Activated CD8-positive, alpha-beta T cell treated with anti-CD3 and anti-CD28 coated beads for 36 hours (primary cell): Measurements from ENCODE around the gene ZFHX3. TPM values are rescaled to one million over a fixed set of nuclear protein-coding genes. Genes with fewer than 3 reads are reported as not detected.
A peak's percentile ranks its signal among the peaks of the same experiment; 100 is the strongest.

Experiments
- ATAC-seq: fragments of 200-7000 bp; cut with Tn5 transposase; one replicate; pipeline ENCODE4 v1.10.0; 2021; ENCODE audit warnings: mild to moderate bottlenecking, moderate library complexity
- CTCF ChIA-PET: fragments of 350-600 bp; sonication (Branson Sonifier 250); formaldehyde crosslinking; loops from one replicate; lab custom pipeline; 2021; ENCODE audit warnings: antibody characterized with exemption; lab: Charles Lee
- POLR2A ChIA-PET: fragments of 350-600 bp; sonication (Branson Sonifier 250); formaldehyde crosslinking; loops from one replicate; lab custom pipeline; 2021; ENCODE audit warnings: antibody characterized with exemption; lab: Charles Lee
- DNase-seq: peaks from one replicate; pipeline ENCODE4 v3.0.0-alpha.2; 2020
- H3K27ac Mint-ChIP-seq: one replicate; pipeline ENCODE4 v1.8.0; 2021; ENCODE audit warnings: mild to moderate bottlenecking, mixed read lengths
- H3K27me3 Mint-ChIP-seq: one replicate; pipeline ENCODE4 v1.8.0; 2021; ENCODE audit warnings: mixed read lengths
- H3K36me3 Mint-ChIP-seq: one replicate; pipeline ENCODE4 v1.8.0; 2021; ENCODE audit warnings: low read depth, mixed read lengths
- H3K4me1 Mint-ChIP-seq: one replicate; pipeline ENCODE4 v1.8.0; 2021; ENCODE audit warnings: low read depth, mixed read lengths
- H3K4me3 Mint-ChIP-seq: one replicate; pipeline ENCODE4 v1.8.0; 2021; ENCODE audit warnings: mild to moderate bottlenecking, moderate library complexity, mixed read lengths
- H3K9me3 Mint-ChIP-seq: one replicate; pipeline ENCODE4 v1.8.0; 2021; ENCODE audit warnings: mixed read lengths
- intact Hi-C: fragments of 100-400 bp; cut with micrococcal nuclease; formaldehyde crosslinking; loops from one replicate; pipeline ENCODE4 v1.10.0; 2022
- total RNA-seq, 2 experiments: library from RNA; stranded (reverse); gene quantifications; one replicate each; pipeline ENCODE4 v1.2.3, GENCODE V29; 2021
- TF ChIP-seq, protein P1 (sequence below): fragments of 200-600 bp; IDR thresholded peaks from one replicate; pipeline ENCODE4 v1.8.0; 2022; ENCODE audit warnings: antibody characterized with exemption, mild to moderate bottlenecking

The ZFHX3 gene
- total RNA-seq, 2 experiments from 2014 or later, result 0.16 to 0.25 TPM

DNA sequence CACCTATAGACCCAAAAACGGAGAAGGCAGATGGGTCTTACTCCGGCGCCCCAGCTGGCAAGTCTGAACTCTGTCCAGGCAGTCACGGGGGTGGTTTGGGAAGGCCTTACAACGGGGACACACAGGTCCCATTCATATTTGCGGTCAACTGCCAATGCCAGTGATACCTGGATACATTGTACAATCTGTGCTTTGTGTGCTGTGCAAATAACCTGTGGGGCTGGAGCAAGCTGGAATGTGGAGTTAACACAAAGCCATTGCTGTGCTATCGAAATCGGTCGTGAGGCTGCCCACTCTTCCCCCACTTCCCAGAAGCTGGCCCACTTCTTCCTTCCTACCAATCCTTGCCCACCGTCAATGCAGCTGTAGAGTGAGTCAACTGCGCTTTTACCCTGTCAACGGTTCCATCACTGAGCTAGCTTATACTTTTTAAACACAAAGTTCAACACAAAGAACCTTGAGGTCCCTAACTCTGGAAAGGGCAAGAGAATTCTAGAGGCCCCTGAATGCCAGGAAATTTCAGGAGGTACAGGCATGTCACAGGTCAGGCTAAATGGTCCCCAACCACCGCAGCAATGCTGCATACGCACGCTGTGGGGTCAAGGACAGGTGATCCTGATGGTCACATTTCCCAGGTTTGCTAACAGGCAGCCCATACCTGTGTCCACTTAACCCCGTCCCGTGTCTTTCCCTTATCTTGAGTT lies 122.8 kb downstream of the ZFHX3 start:
- CTCF ChIA-PET, result no interaction called here
- intact Hi-C loops, result no loop called here
- peaks cover 4% of the 10 kb centered on the region for H3K27me3 Mint-ChIP-seq

DNA sequence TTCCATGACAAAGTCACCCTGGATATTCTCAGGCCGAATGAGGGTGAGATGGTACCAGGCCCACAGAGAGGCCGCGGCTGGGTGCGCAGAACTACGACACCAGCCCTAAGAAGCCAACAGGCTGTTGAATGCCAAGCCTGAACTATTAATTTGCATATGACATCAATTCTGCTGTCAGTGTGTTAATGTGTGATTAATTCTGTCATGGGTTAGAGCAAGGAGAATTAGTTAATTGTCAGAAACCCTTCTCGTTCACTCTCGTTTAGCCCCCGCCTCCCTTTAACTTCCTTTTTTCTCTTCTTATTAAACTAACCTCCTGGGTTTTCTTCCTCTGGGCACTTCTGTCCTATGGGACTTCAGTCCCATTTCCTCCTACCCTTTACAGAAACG lies 123.4 kb downstream of the ZFHX3 start:
- H3K27me3 Mint-ChIP-seq, result peaks cover 4% of the 10 kb centered on the region
- no peaks in the 10 kb centered on the region for H3K9me3 Mint-ChIP-seq
- ChIA-PET CTCF (no interaction called here), POLR2A (no interaction called here)
- H3K4me3 Mint-ChIP-seq, result no peak overlapping the region
- TF ChIP-seq, protein P1, sequence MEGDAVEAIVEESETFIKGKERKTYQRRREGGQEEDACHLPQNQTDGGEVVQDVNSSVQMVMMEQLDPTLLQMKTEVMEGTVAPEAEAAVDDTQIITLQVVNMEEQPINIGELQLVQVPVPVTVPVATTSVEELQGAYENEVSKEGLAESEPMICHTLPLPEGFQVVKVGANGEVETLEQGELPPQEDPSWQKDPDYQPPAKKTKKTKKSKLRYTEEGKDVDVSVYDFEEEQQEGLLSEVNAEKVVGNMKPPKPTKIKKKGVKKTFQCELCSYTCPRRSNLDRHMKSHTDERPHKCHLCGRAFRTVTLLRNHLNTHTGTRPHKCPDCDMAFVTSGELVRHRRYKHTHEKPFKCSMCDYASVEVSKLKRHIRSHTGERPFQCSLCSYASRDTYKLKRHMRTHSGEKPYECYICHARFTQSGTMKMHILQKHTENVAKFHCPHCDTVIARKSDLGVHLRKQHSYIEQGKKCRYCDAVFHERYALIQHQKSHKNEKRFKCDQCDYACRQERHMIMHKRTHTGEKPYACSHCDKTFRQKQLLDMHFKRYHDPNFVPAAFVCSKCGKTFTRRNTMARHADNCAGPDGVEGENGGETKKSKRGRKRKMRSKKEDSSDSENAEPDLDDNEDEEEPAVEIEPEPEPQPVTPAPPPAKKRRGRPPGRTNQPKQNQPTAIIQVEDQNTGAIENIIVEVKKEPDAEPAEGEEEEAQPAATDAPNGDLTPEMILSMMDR, result no peak
- ATAC-seq, result no peak
- intact Hi-C loops, result no loop called here
- H3K4me1 Mint-ChIP-seq, result peaks cover 13% of the 10 kb centered on the region
- DNase-seq, result no peak
- H3K27ac Mint-ChIP-seq, result no peak overlapping the region
- H3K36me3 Mint-ChIP-seq, result peaks cover 1% of the 10 kb centered on the region

More for the DNA sequence above, 122.8 kb downstream of the ZFHX3 start:
- ATAC-seq (no peak), DNase-seq (no peak)
- Mint-ChIP-seq H3K9me3 (no peaks in the 10 kb centered on the region), H3K4me1 (peaks cover 13% of the 10 kb centered on the region), H3K36me3 (peaks cover 1% of the 10 kb centered on the region), H3K27ac (no peak overlapping the region), H3K4me3 (no peak overlapping the region)
- TF ChIP-seq, protein P1, result no peak
- POLR2A ChIA-PET, result no interaction called here

DNA sequence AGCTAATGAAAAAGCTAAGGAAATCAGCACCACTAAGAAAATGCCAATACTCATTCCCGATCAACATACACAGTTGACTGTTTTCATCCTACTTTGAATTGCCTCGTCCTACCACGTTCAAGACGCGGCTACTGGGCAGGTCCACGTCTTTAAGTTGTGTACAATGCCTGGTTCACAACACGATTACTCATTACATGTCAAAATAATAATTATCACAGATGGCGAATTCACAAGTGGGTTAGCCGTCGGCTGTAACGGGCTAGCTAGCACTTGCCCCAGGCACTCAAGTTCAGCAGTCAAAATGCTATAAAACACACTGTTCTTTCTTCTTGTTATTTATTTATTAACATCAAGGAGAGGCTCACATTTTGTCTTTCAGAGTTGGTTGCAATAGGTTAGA lies 124.2 kb downstream of the ZFHX3 start:
- H3K4me3 Mint-ChIP-seq, result no peak overlapping the region
- peaks cover 4% of the 10 kb centered on the region for H3K27me3 Mint-ChIP-seq
- ChIA-PET POLR2A (interaction anchor here (0.5 kb wide), 1 partner anchor 104 kb away, joined by 3 read pairs; no protein-coding TSS in a partner anchor), CTCF (no interaction called here)
- TF ChIP-seq, protein P1, result no peak
- DNase-seq, result no peak
- no peak for ATAC-seq
- H3K27ac Mint-ChIP-seq, result no peak overlapping the region
- intact Hi-C loops, result no loop called here
- H3K36me3 Mint-ChIP-seq, result peaks cover 1% of the 10 kb centered on the region
- H3K9me3 Mint-ChIP-seq, result no peaks in the 10 kb centered on the region
- H3K4me1 Mint-ChIP-seq, result peaks cover 13% of the 10 kb centered on the region

DNA sequence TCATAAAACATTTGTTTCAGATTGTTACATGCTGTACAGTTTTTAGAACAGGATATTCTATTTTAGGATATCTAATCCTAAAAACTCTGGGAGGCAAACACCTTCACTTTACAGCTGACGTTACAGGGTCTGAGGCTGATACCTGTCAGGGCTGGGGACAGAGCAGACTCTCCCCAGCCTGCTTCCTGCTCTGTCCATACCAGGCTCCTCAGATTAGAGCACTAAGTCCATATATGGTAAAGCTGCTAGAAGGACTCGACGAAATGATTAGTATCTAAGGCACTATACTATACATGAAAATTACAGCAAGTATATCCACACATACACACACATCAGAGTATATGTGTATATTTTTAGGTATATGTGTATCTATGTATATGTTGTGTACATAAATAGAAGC lies 125.2 kb downstream of the ZFHX3 start:
- no peak overlapping the region for H3K27ac Mint-ChIP-seq
- TF ChIP-seq, protein P1, result no peak
- DNase-seq, result no peak
- H3K4me1 Mint-ChIP-seq, result peaks cover 13% of the 10 kb centered on the region
- intact Hi-C loops, result no loop called here
- ChIA-PET POLR2A (interaction anchor here (0.6 kb wide), 1 partner anchor 667 kb away, joined by 3 read pairs; no protein-coding TSS in a partner anchor), CTCF (no interaction called here)
- peaks cover 1% of the 10 kb centered on the region for H3K36me3 Mint-ChIP-seq
- ATAC-seq, result no peak
- peaks cover 4% of the 10 kb centered on the region for H3K27me3 Mint-ChIP-seq
- H3K9me3 Mint-ChIP-seq, result no peaks in the 10 kb centered on the region
- no peak overlapping the region for H3K4me3 Mint-ChIP-seq

DNA sequence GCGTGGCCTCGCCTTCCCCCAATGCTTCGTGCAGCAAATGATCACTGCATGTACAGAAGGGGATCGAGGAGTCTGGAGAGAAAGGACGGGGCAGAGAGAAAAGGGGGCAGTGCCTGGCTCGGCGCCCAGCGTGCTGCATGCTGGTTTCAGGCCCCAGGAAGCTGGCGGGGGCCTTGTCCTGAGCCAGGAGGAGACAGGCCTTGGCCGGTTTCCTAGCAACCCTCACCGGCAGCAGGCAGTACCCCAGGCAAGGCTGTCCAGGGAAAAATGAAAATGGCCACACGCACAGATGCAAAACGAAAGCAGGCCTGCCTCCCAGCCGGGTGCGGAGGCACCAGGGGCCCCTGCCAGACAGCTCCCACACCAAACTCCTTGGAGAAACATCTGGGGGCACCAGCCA lies 126.3 kb downstream of the ZFHX3 start:
- Mint-ChIP-seq H3K4me1 (peaks cover 13% of the 10 kb centered on the region), H3K36me3 (peaks cover 1% of the 10 kb centered on the region), H3K27me3 (peaks cover 4% of the 10 kb centered on the region), H3K9me3 (no peaks in the 10 kb centered on the region), H3K27ac (peak overlapping the region; percentile 78), H3K4me3 (no peak overlapping the region)
- POLR2A ChIA-PET, result no interaction called here
- peak; percentile 28 for ATAC-seq
- DNase-seq, result peak; percentile 10
- CTCF ChIA-PET, result no interaction called here
- TF ChIP-seq, protein P1, result no peak
- intact Hi-C loops, result no loop called here
